HepG2 (cell line): ENCODE measurements around the gene TP53TG5. TPM values are rescaled to one million over a fixed set of nuclear protein-coding genes. Genes with fewer than 3 reads are reported as not detected.

Source experiments
- AHR ChIP-seq: IDR thresholded peaks from 2 replicates; pipeline ENCODE4 v1.6.1; 2018; ENCODE audit warnings: missing genetic modification reagents, missing compliant biosample characterization
- ARID2 ChIP-seq: sonication (generic); formaldehyde crosslinking; IDR thresholded peaks from 2 replicates; pipeline ENCODE4 v1.8.1; 2022; ENCODE audit warnings: mild to moderate bottlenecking, missing genetic modification reagents, borderline replicate concordance
- ASH2L ChIP-seq: fragments of 300-600, 200-600 bp; sonication (generic); IDR thresholded peaks from 2 replicates; pipeline ENCODE4 v1.7.0; 2017; ENCODE audit warnings: low read depth, mild to moderate bottlenecking, moderate library complexity, mixed read lengths, low read length; ENCODE audit not compliant: insufficient read length
- CHD4 ChIP-seq: fragments of 200-600 bp; sonication (generic); IDR thresholded peaks from 2 replicates; pipeline ENCODE4 v1.7.0; 2017; ENCODE audit warnings: mild to moderate bottlenecking, low read length, borderline replicate concordance
- EP300 ChIP-seq, 3 experiments: sonication (generic) in 1 of 3; formaldehyde crosslinking in 1 of 3; IDR thresholded peaks; 2 replicates each; pipeline versions ENCODE4 v1.5.1 to v1.6.1; 2011 to 2020; ENCODE audit warnings: low read depth in 2 of 3, low read length in 2 of 3, borderline replicate concordance in 1 of 3, improper control_type of control experiment in 1 of 3, mild to moderate bottlenecking in 1 of 3, missing genetic modification reagents in 1 of 3, moderate library complexity in 1 of 3
- GABPA ChIP-seq, 2 experiments: IDR thresholded peaks; 2 replicates each; pipeline ENCODE4 v1.6.1; 2011 to 2016; ENCODE audit warnings: low read depth in 2 of 2, low read length in 1 of 2, missing biosample characterization in 1 of 2, missing genetic modification characterization in 1 of 2
- GATAD2A ChIP-seq: IDR thresholded peaks from 2 replicates; pipeline ENCODE4 v1.6.1; 2016
- HDAC2 ChIP-seq: sonication (generic); formaldehyde crosslinking; IDR thresholded peaks from 2 replicates; pipeline ENCODE4 v1.4.0; 2020; ENCODE audit warnings: missing genetic modification reagents
- HES4 ChIP-seq: sonication (generic); formaldehyde crosslinking; IDR thresholded peaks from 2 replicates; pipeline ENCODE4 v1.9.0; 2021; ENCODE audit warnings: mild to moderate bottlenecking, missing genetic modification reagents, borderline replicate concordance
- HNRNPLL ChIP-seq: fragments of 200-400 bp; formaldehyde crosslinking; IDR thresholded peaks from 2 replicates; pipeline ENCODE4 v1.6.1; 2017; ENCODE audit warnings: mild to moderate bottlenecking, low read depth, low read length; ENCODE audit not compliant: poor library complexity, severe bottlenecking
- JARID2 ChIP-seq: sonication (generic); formaldehyde crosslinking; IDR thresholded peaks from 2 replicates; pipeline ENCODE4 v1.8.1; 2023; ENCODE audit warnings: missing genetic modification reagents, inconsistent platforms; ENCODE audit not compliant: insufficient replicate concordance
- KDM1A ChIP-seq: IDR thresholded peaks from 2 replicates; pipeline ENCODE4 v1.6.1; 2016; ENCODE audit warnings: missing compliant biosample characterization
- LBX2 ChIP-seq: sonication (generic); formaldehyde crosslinking; IDR thresholded peaks from 2 replicates; pipeline ENCODE4 v1.5.0; 2020; ENCODE audit warnings: missing genetic modification reagents, mild to moderate bottlenecking, borderline replicate concordance
- LCORL ChIP-seq, 2 experiments: fragments of 450-650 bp in 1 of 2; sonication (generic) in 1 of 2; formaldehyde crosslinking in 1 of 2; IDR thresholded peaks; 2 replicates each; pipeline versions ENCODE4 v1.5.0 to v1.6.1; 2017 to 2020; ENCODE audit warnings: antibody characterized with exemption in 1 of 2, missing genetic modification reagents in 1 of 2
- MTA1 ChIP-seq: sonication (generic); formaldehyde crosslinking; IDR thresholded peaks from 2 replicates; pipeline ENCODE4 v1.4.0; 2020; ENCODE audit warnings: missing genetic modification reagents, mild to moderate bottlenecking, borderline replicate concordance
- MTF1 ChIP-seq: sonication (generic); formaldehyde crosslinking; IDR thresholded peaks from 2 replicates; pipeline ENCODE4 v1.5.0; 2020; ENCODE audit warnings: missing genetic modification reagents
- NBN ChIP-seq: fragments of 450-650 bp; conservative IDR thresholded peaks from 2 replicates; pipeline ENCODE4 v1.6.1; 2017
- REXO4 ChIP-seq: sonication (generic); formaldehyde crosslinking; IDR thresholded peaks from 2 replicates; pipeline ENCODE4 v1.8.0; 2022; ENCODE audit warnings: missing genetic modification reagents, mild to moderate bottlenecking, borderline replicate concordance
- SNAPC2 ChIP-seq: sonication (generic); formaldehyde crosslinking; IDR thresholded peaks from 2 replicates; pipeline ENCODE4 v1.8.1; 2022; ENCODE audit warnings: mild to moderate bottlenecking, missing genetic modification reagents
- SOX5 ChIP-seq: IDR thresholded peaks from 2 replicates; pipeline ENCODE4 v1.6.1; 2016; ENCODE audit warnings: borderline replicate concordance
- SPEN ChIP-seq: sonication (generic); formaldehyde crosslinking; IDR thresholded peaks from 2 replicates; pipeline ENCODE4 v1.5.1; 2020; ENCODE audit warnings: low read depth, mild to moderate bottlenecking, missing genetic modification reagents
- SRSF1 ChIP-seq: fragments of 200-400 bp; formaldehyde crosslinking; optimal IDR thresholded peaks from 2 replicates; pipeline ENCODE3; 2017; ENCODE audit warnings: mild to moderate bottlenecking, low read depth, low read length, moderate library complexity
- YEATS4 ChIP-seq: sonication (generic); formaldehyde crosslinking; IDR thresholded peaks from 2 replicates; pipeline ENCODE4 v1.4.0; 2020; ENCODE audit warnings: missing genetic modification reagents, borderline replicate concordance
- ZFP62 ChIP-seq: sonication (generic); formaldehyde crosslinking; IDR thresholded peaks from 2 replicates; pipeline ENCODE4 v1.4.0; 2020; ENCODE audit warnings: missing genetic modification reagents
- ZNF160 ChIP-seq: sonication (generic); formaldehyde crosslinking; IDR thresholded peaks from 2 replicates; pipeline ENCODE4 v1.8.0; 2022; ENCODE audit warnings: mild to moderate bottlenecking, inconsistent platforms, missing genetic modification reagents
- ZNF224 ChIP-seq: sonication (generic); formaldehyde crosslinking; IDR thresholded peaks from 2 replicates; pipeline ENCODE4 v1.5.0; 2020; ENCODE audit warnings: mild to moderate bottlenecking, missing genetic modification reagents
- ZNF225 ChIP-seq: sonication (generic); formaldehyde crosslinking; IDR thresholded peaks from 2 replicates; pipeline ENCODE4 v1.4.0; 2020; ENCODE audit warnings: mild to moderate bottlenecking, missing genetic modification reagents
- ZNF44 ChIP-seq: sonication (generic); formaldehyde crosslinking; IDR thresholded peaks from 2 replicates; pipeline ENCODE4 v1.5.1; 2020; ENCODE audit warnings: mild to moderate bottlenecking, missing genetic modification reagents
- ZNF552 ChIP-seq: sonication (generic); formaldehyde crosslinking; IDR thresholded peaks from 2 replicates; pipeline ENCODE4 v1.9.0; 2022; ENCODE audit warnings: missing genetic modification reagents, mild to moderate bottlenecking, borderline replicate concordance
- polyA plus RNA-seq, 8 experiments: library from polyadenylated mRNA; depleted of rRNA in 3 of 8; stranded (reverse) in 7 of 8; unstranded in 1 of 8; fragments of >200 nt; fragmentation: Illumina TruSeq in 4 of 8; extraction: Trizol in 4 of 8; gene quantifications; 2 replicates each; pipeline versions ENCODE4 v1.2.1 to v1.2.3, GENCODE V29; 2011 to 2016; ENCODE audit warnings: low read depth in 4 of 8, missing spikeins in 1 of 8, mixed read lengths in 1 of 8; ENCODE audit not compliant: insufficient read depth in 1 of 8
- total RNA-seq, 5 experiments: library from RNA; depleted of rRNA; stranded (reverse); fragments of >200 nt; fragmentation: Illumina TruSeq; extraction: Trizol; gene quantifications; 2 replicates each; pipeline ENCODE4 v1.2.3, GENCODE V29; 2016; ENCODE audit warnings: low read depth in 1 of 5

The TP53TG5 gene
- total and polyA plus RNA-seq, 2 of the 13 experiments (the other 11 are each of a cell fraction or from before 2014, with no cell fraction given), result 0.11 TPM; not detected in 1

- TF ChIP-seq ZFP62 (no peak), JARID2 (CRISPR knock-in tag) (no peak), REXO4 (CRISPR knock-in tag) (no peak), LCORL (IDR thresholded peaks at IDR 0.05) (no peak), LCORL (CRISPR knock-in tag; IDR thresholded peaks at IDR 0.05) (0 out of 2 replicates have a peak, but pooled peaks have one; percentile 18), NBN (no peak), HNRNPLL (peak; percentile 21), SRSF1 (peak; percentile 70), ASH2L (peak; percentile 60), HES4 (CRISPR knock-in tag) (no peak), SOX5 (CRISPR knock-in tag) (peak; percentile 3; the same call in 1 of the 2 replicates), EP300 (IDR thresholded peaks at IDR 0.05; ENCODE audit: low read depth in 2 of 2, low read length in 2 of 2) (no peak), EP300 (CRISPR knock-in tag; IDR thresholded peaks at IDR 0.05; ENCODE audit: borderline replicate concordance) (peak; percentile 23; the same call in 1 of the 2 replicates), SPEN (CRISPR knock-in tag) (peak; percentile 42; the same call in 1 of the 2 replicates), ZNF552 (no peak), HDAC2 (peak; percentile 43), GATAD2A (CRISPR knock-in tag) (no peak), ZNF44 (CRISPR knock-in tag) (no peak), AHR (CRISPR knock-in tag) (peak; percentile 54; the same call in 1 of the 2 replicates), MTF1 (CRISPR knock-in tag) (no peak), GABPA (IDR thresholded peaks at IDR 0.05; ENCODE audit: low read depth, low read length) (no peak), GABPA (CRISPR knock-in tag; IDR thresholded peaks at IDR 0.05; ENCODE audit: low read depth) (peak; percentile 24; the same call in 1 of the 2 replicates), ARID2 (CRISPR knock-in tag) (peak; percentile 94), KDM1A (peak; percentile 33; the same call in 1 of the 2 replicates), ZNF224 (no peak), SNAPC2 (CRISPR knock-in tag) (no peak), LBX2 (CRISPR knock-in tag) (no peak), YEATS4 (no peak), ZNF225 (CRISPR knock-in tag) (no peak), ZNF160 (no peak), CHD4 (peak; percentile 80), MTA1 (0 out of 2 replicates have a peak, but pooled peaks have one; percentile 12)
Measured at GRCh38 chr20:45337367-45338120, 40.6 kb downstream of the TP53TG5 start (continued).
